ENCODE measurements around the gene OTOGL.

Gene OTOGL

GRCh38 chr12:80200414-80200813 lies 101.1 kb downstream of the OTOGL start:
- no peak for DNase-seq (ENCODE audit: low read depth)
- no peak overlapping the region for H3K4me3 ChIP-seq (ENCODE audit: low read depth, low read length)
- TF ChIP-seq, protein P1, sequence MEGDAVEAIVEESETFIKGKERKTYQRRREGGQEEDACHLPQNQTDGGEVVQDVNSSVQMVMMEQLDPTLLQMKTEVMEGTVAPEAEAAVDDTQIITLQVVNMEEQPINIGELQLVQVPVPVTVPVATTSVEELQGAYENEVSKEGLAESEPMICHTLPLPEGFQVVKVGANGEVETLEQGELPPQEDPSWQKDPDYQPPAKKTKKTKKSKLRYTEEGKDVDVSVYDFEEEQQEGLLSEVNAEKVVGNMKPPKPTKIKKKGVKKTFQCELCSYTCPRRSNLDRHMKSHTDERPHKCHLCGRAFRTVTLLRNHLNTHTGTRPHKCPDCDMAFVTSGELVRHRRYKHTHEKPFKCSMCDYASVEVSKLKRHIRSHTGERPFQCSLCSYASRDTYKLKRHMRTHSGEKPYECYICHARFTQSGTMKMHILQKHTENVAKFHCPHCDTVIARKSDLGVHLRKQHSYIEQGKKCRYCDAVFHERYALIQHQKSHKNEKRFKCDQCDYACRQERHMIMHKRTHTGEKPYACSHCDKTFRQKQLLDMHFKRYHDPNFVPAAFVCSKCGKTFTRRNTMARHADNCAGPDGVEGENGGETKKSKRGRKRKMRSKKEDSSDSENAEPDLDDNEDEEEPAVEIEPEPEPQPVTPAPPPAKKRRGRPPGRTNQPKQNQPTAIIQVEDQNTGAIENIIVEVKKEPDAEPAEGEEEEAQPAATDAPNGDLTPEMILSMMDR (conservative IDR thresholded peaks at IDR 0.05; ENCODE audit: low read depth, low read length): no peak

DNA sequence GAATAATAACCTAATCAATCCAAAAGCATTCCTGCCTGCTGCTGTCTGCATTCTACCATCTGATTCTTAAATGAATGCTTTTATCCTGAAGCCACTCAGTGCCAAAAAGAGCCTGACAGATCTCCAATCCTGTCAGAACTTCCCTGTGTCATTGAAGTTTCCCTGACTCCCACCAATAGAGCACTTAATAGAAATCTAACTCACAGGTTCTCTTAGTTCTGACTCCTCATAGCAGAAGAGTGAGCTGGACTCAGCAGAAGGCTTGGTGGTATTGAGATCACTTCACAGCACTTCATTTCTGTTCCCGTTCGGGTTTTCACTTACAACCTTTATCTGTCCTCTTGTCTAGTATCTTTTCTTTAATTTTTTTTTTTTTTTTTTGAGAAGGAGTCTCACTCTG lies 102.6 kb downstream of the OTOGL start:
- TF ChIP-seq, protein P1 (conservative IDR thresholded peaks at IDR 0.05; ENCODE audit: low read depth, low read length): no peak
- H3K4me3 ChIP-seq (ENCODE audit: low read depth, low read length): no peak overlapping the region

DNA sequence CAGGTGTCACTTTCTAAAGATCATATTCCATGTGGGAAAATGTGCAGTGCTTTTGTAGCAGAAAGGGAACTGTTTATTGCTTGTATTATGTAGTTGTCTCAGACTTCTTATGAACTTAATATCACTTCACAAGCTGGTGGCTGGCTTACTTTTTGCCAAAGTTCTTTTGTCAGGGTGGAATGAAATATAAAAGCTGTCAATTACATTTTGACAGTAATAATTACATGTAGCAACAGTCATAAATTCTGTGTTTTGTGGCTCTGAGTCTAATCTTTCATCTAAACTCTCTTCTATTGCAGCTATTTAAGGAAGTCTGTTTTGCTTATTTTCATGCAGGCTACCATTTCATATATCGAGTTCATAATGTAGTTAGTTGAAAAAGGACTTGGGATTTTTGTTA lies 106.6 kb downstream of the OTOGL start:
- TF ChIP-seq, protein P1 (conservative IDR thresholded peaks at IDR 0.05; ENCODE audit: low read depth, low read length): no peak
- no peak for DNase-seq (ENCODE audit: low read depth)

More for the DNA sequence above, 102.6 kb downstream of the OTOGL start:
- no peak for DNase-seq (ENCODE audit: low read depth)

DNA sequence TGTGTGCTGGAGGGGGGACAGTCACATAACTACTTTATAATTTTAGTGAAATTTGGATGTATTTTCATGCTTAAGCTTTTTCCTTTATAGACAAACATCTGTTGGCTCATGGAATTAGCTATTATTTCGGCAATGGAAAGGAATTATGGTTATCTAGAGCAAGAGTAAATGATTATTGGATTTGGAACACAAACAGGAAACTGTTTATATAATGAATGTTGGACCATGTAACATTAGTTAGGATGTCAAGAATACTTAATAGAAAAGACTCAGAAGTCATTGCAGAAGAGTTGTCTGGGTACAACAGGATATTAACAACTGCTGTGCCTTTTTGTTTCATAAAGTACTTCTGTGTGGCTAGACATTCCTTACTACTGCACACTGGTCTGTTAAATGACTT lies 108.7 kb downstream of the OTOGL start:
- DNase-seq (ENCODE audit: low read depth): no peak
- no peak overlapping the region for H3K4me3 ChIP-seq (ENCODE audit: low read depth, low read length)
- TF ChIP-seq, protein P1 (conservative IDR thresholded peaks at IDR 0.05; ENCODE audit: low read depth, low read length): no peak

More for the DNA sequence above, 106.6 kb downstream of the OTOGL start:
- H3K4me3 ChIP-seq (ENCODE audit: low read depth, low read length): no peak overlapping the region

DNA sequence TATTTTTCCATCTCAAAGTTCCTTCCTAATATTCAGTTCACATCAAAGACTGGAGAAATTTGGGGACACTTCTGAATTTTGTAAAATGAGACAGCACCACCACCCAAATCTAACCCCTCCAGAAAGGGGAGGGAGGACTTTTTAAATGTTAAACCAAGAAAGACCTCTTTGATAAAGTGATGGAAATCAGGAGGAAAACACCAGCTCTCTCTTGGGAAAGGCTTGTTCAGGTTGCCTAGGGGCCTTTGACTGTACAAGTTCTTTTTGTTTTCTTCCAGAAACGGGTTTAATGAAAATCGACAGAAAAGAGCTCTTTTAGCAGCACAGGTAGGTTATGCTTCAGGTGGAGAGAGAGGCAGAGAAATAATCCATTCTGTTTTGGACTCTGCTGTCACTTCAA lies 112.3 kb downstream of the OTOGL start:
- TF ChIP-seq, protein P1 (conservative IDR thresholded peaks at IDR 0.05; ENCODE audit: low read depth, low read length): no peak
- H3K4me3 ChIP-seq (ENCODE audit: low read depth, low read length): no peak overlapping the region
- DNase-seq (ENCODE audit: low read depth): no peak

- TF ChIP-seq, protein P1 (conservative IDR thresholded peaks at IDR 0.05; ENCODE audit: low read depth, low read length): no peak
- no peak overlapping the region for H3K4me3 ChIP-seq (ENCODE audit: low read depth, low read length)
- DNase-seq (ENCODE audit: low read depth): no peak
Observed at GRCh38 chr12:80212938-80213645, 113.8 kb downstream of the OTOGL start.

DNA sequence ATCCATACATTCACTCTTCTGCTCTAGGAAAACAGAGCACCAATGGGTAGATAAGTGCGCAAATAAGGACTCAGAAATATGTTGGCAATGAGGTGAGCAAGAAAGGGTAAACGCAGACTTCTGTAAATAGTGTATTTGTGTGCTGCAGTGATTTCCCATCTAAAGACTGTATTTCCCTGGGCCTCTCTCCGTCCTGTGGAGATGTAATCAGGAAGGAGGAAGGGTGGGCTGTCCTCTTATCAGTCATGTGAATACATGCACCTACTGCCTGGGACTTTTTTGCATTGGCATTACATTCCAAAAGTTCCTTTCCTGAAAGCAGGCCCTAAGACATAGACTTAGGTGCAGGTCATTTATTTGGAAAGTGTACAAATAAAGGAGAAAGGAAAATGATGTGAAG lies 114.5 kb downstream of the OTOGL start:
- TF ChIP-seq, protein P1 (conservative IDR thresholded peaks at IDR 0.05; ENCODE audit: low read depth, low read length): no peak
- no peak overlapping the region for H3K4me3 ChIP-seq (ENCODE audit: low read depth, low read length)
- DNase-seq (ENCODE audit: low read depth): no peak
